ENCODE data around the gene B4GALNT4. TPM values are rescaled to one million over a fixed set of nuclear protein-coding genes. Genes with fewer than 3 reads are reported as not detected.

The B4GALNT4 gene
- total RNA-seq, 1 donor from 2014 or later = 64.6 TPM

GRCh38 chr11:420054-420910 lies 51.0 kb downstream of the B4GALNT4 start:
- FAIRE-seq = no peak
- no peak for TF ChIP-seq EZH2 (IDR thresholded peaks at IDR 0.05; ENCODE audit: insufficient read depth, low read length)
- no peak for TF ChIP-seq CTCF (IDR thresholded peaks at IDR 0.05; ENCODE audit: insufficient read depth, low read depth, low read length)
- H3K27ac ChIP-seq (ENCODE audit: low read depth, low read length) = no peak overlapping the region
- no peak overlapping the region for H3K4me3 Mint-ChIP-seq (ENCODE audit: unreplicated experiment)
- no peak overlapping the region for H2AFZ ChIP-seq (ENCODE audit: low read depth, low read length)
- H3K4me2 ChIP-seq (ENCODE audit: low read length) = no peak overlapping the region
- no peaks in the 10 kb centered on the region for H4K20me1 ChIP-seq (ENCODE audit: insufficient read depth, low read length)
- H3K79me2 ChIP-seq (ENCODE audit: insufficient read depth, low read length) = no peaks in the 10 kb centered on the region
- peaks cover 2% of the 10 kb centered on the region for H3K36me3 Mint-ChIP-seq (ENCODE audit: low read depth, unreplicated experiment)
- DNase-seq (ENCODE audit: low read depth) = no peak
- H3K4me1 ChIP-seq (ENCODE audit: insufficient read depth, low read length) = peaks cover 8% of the 10 kb centered on the region
- peaks cover 7% of the 10 kb centered on the region for H3K4me1 Mint-ChIP-seq (ENCODE audit: low read depth, unreplicated experiment)
- H3K9me3 Mint-ChIP-seq (ENCODE audit: unreplicated experiment) = peaks cover 4% of the 10 kb centered on the region
- no peaks in the 10 kb centered on the region for H3K9me3 ChIP-seq (ENCODE audit: insufficient read depth, low read depth, low read length)
- H3K4me3 ChIP-seq (ENCODE audit: insufficient read depth, low read depth, low read length) = no peak overlapping the region
- no peaks in the 10 kb centered on the region for H3K36me3 ChIP-seq (ENCODE audit: insufficient read depth, low read length)
- peaks cover 15% of the 10 kb centered on the region for H3K27me3 ChIP-seq (ENCODE audit: insufficient read depth, low read length)
- H3K9ac ChIP-seq (ENCODE audit: low read length) = no peak overlapping the region
- H3K27me3 Mint-ChIP-seq (ENCODE audit: low read depth, unreplicated experiment) = peaks cover 25% of the 10 kb centered on the region
- H3K27ac Mint-ChIP-seq (ENCODE audit: unreplicated experiment) = no peak overlapping the region

GRCh38 chr11:420911-421321 lies 51.6 kb downstream of the B4GALNT4 start:
- TF ChIP-seq CTCF (IDR thresholded peaks at IDR 0.05; ENCODE audit: insufficient read depth, low read depth, low read length) (no peak), EZH2 (IDR thresholded peaks at IDR 0.05; ENCODE audit: insufficient read depth, low read length) (no peak)
- Histone ChIP-seq H3K36me3 (ENCODE audit: insufficient read depth, low read length) (no peaks in the 10 kb centered on the region), H3K4me2 (ENCODE audit: low read length) (no peak overlapping the region), H3K4me3 (ENCODE audit: insufficient read depth, low read depth, low read length) (no peak overlapping the region), H2AFZ (ENCODE audit: low read depth, low read length) (no peak overlapping the region), H3K9me3 (ENCODE audit: insufficient read depth, low read depth, low read length) (no peaks in the 10 kb centered on the region), H3K27ac (ENCODE audit: low read depth, low read length) (no peak overlapping the region), H3K27me3 (ENCODE audit: insufficient read depth, low read length) (peaks cover 18% of the 10 kb centered on the region), H4K20me1 (ENCODE audit: insufficient read depth, low read length) (no peaks in the 10 kb centered on the region), H3K79me2 (ENCODE audit: insufficient read depth, low read length) (no peaks in the 10 kb centered on the region), H3K9ac (ENCODE audit: low read length) (no peak overlapping the region), H3K4me1 (ENCODE audit: insufficient read depth, low read length) (peaks cover 3% of the 10 kb centered on the region)
- peaks cover 7% of the 10 kb centered on the region for H3K4me1 Mint-ChIP-seq (ENCODE audit: low read depth, unreplicated experiment)
- no peak for FAIRE-seq
- peaks cover 27% of the 10 kb centered on the region for H3K27me3 Mint-ChIP-seq (ENCODE audit: low read depth, unreplicated experiment)
- H3K36me3 Mint-ChIP-seq (ENCODE audit: low read depth, unreplicated experiment) = peaks cover 2% of the 10 kb centered on the region
- H3K27ac Mint-ChIP-seq (ENCODE audit: unreplicated experiment) = no peak overlapping the region
- H3K4me3 Mint-ChIP-seq (ENCODE audit: unreplicated experiment) = no peak overlapping the region
- H3K9me3 Mint-ChIP-seq (ENCODE audit: unreplicated experiment) = peaks cover 4% of the 10 kb centered on the region
- DNase-seq (ENCODE audit: low read depth) = no peak

- no peak overlapping the region for H3K27ac Mint-ChIP-seq (ENCODE audit: unreplicated experiment)
- Histone ChIP-seq H3K4me3 (ENCODE audit: insufficient read depth, low read depth, low read length) (no peak overlapping the region), H3K9me3 (ENCODE audit: insufficient read depth, low read depth, low read length) (no peaks in the 10 kb centered on the region), H3K9ac (ENCODE audit: low read length) (no peak overlapping the region), H3K27ac (ENCODE audit: low read depth, low read length) (no peak overlapping the region), H4K20me1 (ENCODE audit: insufficient read depth, low read length) (no peaks in the 10 kb centered on the region), H3K4me2 (ENCODE audit: low read length) (no peak overlapping the region), H3K79me2 (ENCODE audit: insufficient read depth, low read length) (no peaks in the 10 kb centered on the region), H3K4me1 (ENCODE audit: insufficient read depth, low read length) (no peaks in the 10 kb centered on the region), H2AFZ (ENCODE audit: low read depth, low read length) (no peak overlapping the region), H3K36me3 (ENCODE audit: insufficient read depth, low read length) (no peaks in the 10 kb centered on the region), H3K27me3 (ENCODE audit: insufficient read depth, low read length) (peaks cover 18% of the 10 kb centered on the region)
- H3K9me3 Mint-ChIP-seq (ENCODE audit: unreplicated experiment) = peaks cover 4% of the 10 kb centered on the region
- FAIRE-seq = no peak
- peaks cover 25% of the 10 kb centered on the region for H3K27me3 Mint-ChIP-seq (ENCODE audit: low read depth, unreplicated experiment)
- no peak overlapping the region for H3K4me3 Mint-ChIP-seq (ENCODE audit: unreplicated experiment)
- TF ChIP-seq CTCF (IDR thresholded peaks at IDR 0.05; ENCODE audit: insufficient read depth, low read depth, low read length) (no peak), EZH2 (IDR thresholded peaks at IDR 0.05; ENCODE audit: insufficient read depth, low read length) (no peak)
- H3K4me1 Mint-ChIP-seq (ENCODE audit: low read depth, unreplicated experiment) = peaks cover 5% of the 10 kb centered on the region
- no peak for DNase-seq (ENCODE audit: low read depth)
- peaks cover 2% of the 10 kb centered on the region for H3K36me3 Mint-ChIP-seq (ENCODE audit: low read depth, unreplicated experiment)
Observed at GRCh38 chr11:422249-422656, 53.0 kb downstream of the B4GALNT4 start.
